NB4 (cell line): ENCODE results near the gene MRPL43.

Experiments
- POLR2A ChIP-seq: IDR thresholded peaks from 2 replicates; pipeline ENCODE4 v1.6.1; 2011; ENCODE audit warnings: mild to moderate bottlenecking; ENCODE audit not compliant: insufficient read length; ENCODE audit errors: extremely low read depth
- TF ChIP-seq, protein P1 (sequence below): IDR thresholded peaks from one replicate; pipeline ENCODE4 v1.5.1; 2012; ENCODE audit warnings: low read depth, low read length

DNA sequence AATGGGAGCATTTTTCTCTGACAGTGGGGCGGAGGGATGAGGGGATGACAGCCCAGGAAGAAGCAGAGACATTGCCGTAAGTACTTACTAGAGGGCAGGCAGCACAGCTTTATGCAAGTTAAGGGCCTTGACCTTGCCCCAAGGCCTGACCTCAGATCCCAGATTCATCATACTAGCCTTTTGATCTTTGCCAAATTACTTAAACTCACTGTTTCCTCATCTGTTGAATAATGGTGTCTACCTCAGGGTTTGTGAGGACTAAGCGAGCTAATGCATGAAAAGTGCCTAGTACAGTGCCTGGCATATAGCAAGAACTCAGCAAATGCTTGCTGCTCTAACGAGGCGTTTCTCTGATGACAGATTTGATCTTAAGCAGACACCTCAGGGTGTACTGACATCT, 21.5 kb downstream of the MRPL43 start:
- TF ChIP-seq, protein P1, sequence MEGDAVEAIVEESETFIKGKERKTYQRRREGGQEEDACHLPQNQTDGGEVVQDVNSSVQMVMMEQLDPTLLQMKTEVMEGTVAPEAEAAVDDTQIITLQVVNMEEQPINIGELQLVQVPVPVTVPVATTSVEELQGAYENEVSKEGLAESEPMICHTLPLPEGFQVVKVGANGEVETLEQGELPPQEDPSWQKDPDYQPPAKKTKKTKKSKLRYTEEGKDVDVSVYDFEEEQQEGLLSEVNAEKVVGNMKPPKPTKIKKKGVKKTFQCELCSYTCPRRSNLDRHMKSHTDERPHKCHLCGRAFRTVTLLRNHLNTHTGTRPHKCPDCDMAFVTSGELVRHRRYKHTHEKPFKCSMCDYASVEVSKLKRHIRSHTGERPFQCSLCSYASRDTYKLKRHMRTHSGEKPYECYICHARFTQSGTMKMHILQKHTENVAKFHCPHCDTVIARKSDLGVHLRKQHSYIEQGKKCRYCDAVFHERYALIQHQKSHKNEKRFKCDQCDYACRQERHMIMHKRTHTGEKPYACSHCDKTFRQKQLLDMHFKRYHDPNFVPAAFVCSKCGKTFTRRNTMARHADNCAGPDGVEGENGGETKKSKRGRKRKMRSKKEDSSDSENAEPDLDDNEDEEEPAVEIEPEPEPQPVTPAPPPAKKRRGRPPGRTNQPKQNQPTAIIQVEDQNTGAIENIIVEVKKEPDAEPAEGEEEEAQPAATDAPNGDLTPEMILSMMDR = no peak
- TF ChIP-seq POLR2A = no peak
